ENCODE results near the gene SMAD6.

- no peak for TF ChIP-seq CTCF (IDR thresholded peaks at IDR 0.05)
- no peak for TF ChIP-seq POLR2A (IDR thresholded peaks at IDR 0.05)
- TF ChIP-seq POLR2AphosphoS5 (IDR thresholded peaks at IDR 0.05): no peak
These were observed 40.5 kb upstream of the SMAD6 start for GRCh38 chr15:66661432-66662096.

Data from prostate gland (tissue), 2 donors.